Adrenal gland (tissue), 5 donors: Measurements from ENCODE around the gene ERBB4.

ENCODE experiments used
- CTCF ChIP-seq, 6 experiments: fragments of 450-650 bp in 4 of 6; fragments of 200-600 bp in 2 of 6; sonication (generic) in 1 of 6; IDR thresholded peaks; 1 replicate in 5 of 6; 2 replicates in 1 of 6; pipeline versions ENCODE4 v1.5.1 to v1.8.0; 2016 to 2021; ENCODE audit warnings: antibody characterized with exemption in 6 of 6, mild to moderate bottlenecking in 2 of 6, moderate library complexity in 1 of 6
- POLR2A ChIP-seq, 2 donors: fragments of 450-650 bp; IDR thresholded peaks; one replicate each; pipeline ENCODE4 v1.6.1; 2017; ENCODE audit warnings: antibody characterized with exemption in 2 of 2, mild to moderate bottlenecking in 2 of 2, moderate library complexity in 1 of 2
- donor health status: DM: no; HTN: no; CAD: no.

DNA sequence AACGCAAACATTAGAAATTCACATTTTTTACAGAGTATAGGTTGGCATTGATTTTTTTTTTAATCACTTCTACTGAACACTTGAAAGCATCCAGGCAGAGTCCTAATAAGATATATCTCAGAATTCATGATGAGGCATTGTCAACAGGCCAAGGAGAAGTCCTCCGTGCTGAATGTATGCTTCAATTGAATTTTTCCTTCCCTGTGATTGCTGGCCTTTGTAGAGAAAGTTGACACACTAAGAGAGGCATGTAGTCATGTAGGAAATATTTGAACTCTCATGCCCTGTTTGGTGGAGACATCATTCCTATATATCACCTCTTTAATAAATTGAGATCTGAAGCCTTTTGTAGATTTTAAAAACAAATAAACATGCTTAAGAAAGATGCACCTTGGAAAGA lies 1137.3 kb downstream of the ERBB4 start:
- no peak for TF ChIP-seq CTCF (IDR thresholded peaks at IDR 0.05)
- no peak for TF ChIP-seq POLR2A (IDR thresholded peaks at IDR 0.05)
